NCI-H146 (cell line): ENCODE data around the gene TRIM2.

Experiments
- DNase-seq: peaks from one replicate; lab custom pipeline; 2025; lab: John Stamatoyannopoulos, UW

The TRIM2 gene

GRCh38 chr4:153332936-153333335 lies 128.7 kb downstream of the TRIM2 start:
- DNase-seq, result no peak

- DNase-seq, result no peak
Observed at GRCh38 chr4:153333874-153334273, 129.6 kb downstream of the TRIM2 start.

- DNase-seq, result no peak
Observed at GRCh38 chr4:153335665-153336064, 131.4 kb downstream of the TRIM2 start.

- DNase-seq, result no peak
Observed at GRCh38 chr4:153337686-153338085, 133.4 kb downstream of the TRIM2 start.

GRCh38 chr4:153341575-153342090 lies 137.4 kb downstream of the TRIM2 start:
- no peak for DNase-seq

GRCh38 chr4:153342751-153343552 lies 138.7 kb downstream of the TRIM2 start:
- no peak for DNase-seq

GRCh38 chr4:153344131-153345011 lies 140.1 kb downstream of the TRIM2 start, which contains the start of gene MND1:
Gene MND1, plus strand, starts transcription at chr4:153344688. Its CDS starts 50 bp downstream, at chr4:153344738.
- DNase-seq, result peak; percentile 77

- peak; percentile 48 for DNase-seq
Observed at GRCh38 chr4:153345012-153345981, 141.1 kb downstream of the TRIM2 start.

- DNase-seq, result no peak
Observed at GRCh38 chr4:153346031-153346430, 141.8 kb downstream of the TRIM2 start.

- no peak for DNase-seq
Observed at GRCh38 chr4:153346563-153346962, 142.3 kb downstream of the TRIM2 start.

- no peak for DNase-seq
Observed at GRCh38 chr4:153347117-153347516, 142.9 kb downstream of the TRIM2 start.

- no peak for DNase-seq
Observed at GRCh38 chr4:153348006-153348405, 143.8 kb downstream of the TRIM2 start.

- no peak for DNase-seq
Observed at GRCh38 chr4:153349206-153349805, 145.1 kb downstream of the TRIM2 start.

GRCh38 chr4:153362184-153362583 lies 157.9 kb downstream of the TRIM2 start:
- DNase-seq, result no peak

- DNase-seq, result no peak
Observed at GRCh38 chr4:153364061-153364460, 159.8 kb downstream of the TRIM2 start.

GRCh38 chr4:153365003-153365402 lies 160.8 kb downstream of the TRIM2 start:
- no peak for DNase-seq

- DNase-seq, result no peak
Observed at GRCh38 chr4:153366486-153366885, 162.2 kb downstream of the TRIM2 start.

GRCh38 chr4:153367092-153367491 lies 162.8 kb downstream of the TRIM2 start:
- no peak for DNase-seq

- no peak for DNase-seq
Observed at GRCh38 chr4:153369021-153369420, 164.8 kb downstream of the TRIM2 start.

- DNase-seq, result no peak
Observed at GRCh38 chr4:153371701-153372234, 167.5 kb downstream of the TRIM2 start.
